Left ventricle myocardium superior (tissue), 1 donor: ENCODE measurements around the gene MED13L. TPM values are rescaled to one million over a fixed set of nuclear protein-coding genes. Genes with fewer than 3 reads are reported as not detected.

Source experiments
- ATAC-seq: fragments of 200-7000 bp; cut with Tn5 transposase; one replicate; pipeline ENCODE4 v1.9.1; 2020; ENCODE audit warnings: mild to moderate bottlenecking, moderate library complexity
- DNase-seq: peaks from one replicate; pipeline ENCODE4 v3.0.0-alpha.2; 2020
- intact Hi-C: fragments of 100-400 bp; cut with micrococcal nuclease; formaldehyde crosslinking; loops from one replicate; pipeline ENCODE4 v1.11.0; 2022
- total RNA-seq: library from RNA; stranded (reverse); fragmentation: NEBNext Ultra II Directional; extraction: Animal tissue kit (Norgen Biotek cat#: 25700); gene quantifications from one replicate; pipeline ENCODE4 v1.2.1, GENCODE V29; 2021
- donor health status: DM: no; HTN: yes; CAD: no; lungs with severe emphysema.

Gene MED13L
- total RNA-seq, 1 donor from 2014 or later, result 64.0 TPM

DNA sequence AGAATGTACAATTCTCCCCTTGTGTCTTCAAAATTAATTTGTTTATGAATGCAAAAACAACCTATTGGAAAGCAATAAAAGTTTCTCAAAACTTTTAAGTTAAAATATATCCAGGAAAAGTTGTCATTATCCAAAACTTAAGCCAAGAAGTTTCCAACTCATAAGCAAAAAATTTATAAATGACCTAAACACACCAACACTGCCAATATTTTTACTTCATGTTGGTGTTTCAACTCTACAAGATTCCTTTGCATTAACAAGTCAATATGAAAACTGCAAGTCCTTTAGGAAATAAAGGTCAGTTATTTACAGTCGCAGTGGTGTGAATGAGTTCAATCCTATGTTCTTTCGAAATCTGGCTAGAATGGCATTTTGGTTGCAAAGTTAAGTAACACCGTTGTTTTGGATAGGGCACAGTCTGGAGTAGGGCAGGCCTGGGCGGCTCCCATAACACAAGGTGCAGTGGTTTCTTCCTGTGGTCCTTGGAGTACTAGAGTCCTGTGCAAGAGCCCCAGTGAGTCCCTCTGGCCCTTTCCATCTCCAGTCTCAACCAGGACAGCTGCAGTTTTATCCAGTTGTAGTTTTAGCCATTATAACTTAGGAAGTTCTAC lies 151.4 kb downstream of the MED13L start:
- ATAC-seq (peak; percentile 15), DNase-seq (no peak)
- intact Hi-C loops, result no loop called here

DNA sequence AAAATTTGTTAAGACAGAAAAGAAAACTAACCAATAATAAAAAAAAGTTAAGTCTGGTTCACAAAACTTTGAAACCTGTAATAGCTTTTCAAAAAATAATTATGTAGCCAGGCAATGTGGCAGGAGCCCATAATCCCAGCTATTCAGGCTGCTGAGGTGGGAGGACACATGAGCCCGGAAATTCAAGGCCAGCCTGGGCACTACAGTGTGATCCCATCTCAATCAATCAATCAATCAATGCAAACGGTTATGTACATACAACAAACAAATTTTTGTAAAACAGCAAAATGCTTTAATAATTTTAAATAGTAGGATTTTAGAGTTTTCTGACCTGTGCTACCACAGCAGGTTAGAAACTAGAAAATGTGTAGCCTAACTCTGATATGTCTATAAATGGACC lies 152.4 kb downstream of the MED13L start:
- intact Hi-C loops, result no loop called here
- DNase-seq, result no peak
- ATAC-seq, result no peak

DNA sequence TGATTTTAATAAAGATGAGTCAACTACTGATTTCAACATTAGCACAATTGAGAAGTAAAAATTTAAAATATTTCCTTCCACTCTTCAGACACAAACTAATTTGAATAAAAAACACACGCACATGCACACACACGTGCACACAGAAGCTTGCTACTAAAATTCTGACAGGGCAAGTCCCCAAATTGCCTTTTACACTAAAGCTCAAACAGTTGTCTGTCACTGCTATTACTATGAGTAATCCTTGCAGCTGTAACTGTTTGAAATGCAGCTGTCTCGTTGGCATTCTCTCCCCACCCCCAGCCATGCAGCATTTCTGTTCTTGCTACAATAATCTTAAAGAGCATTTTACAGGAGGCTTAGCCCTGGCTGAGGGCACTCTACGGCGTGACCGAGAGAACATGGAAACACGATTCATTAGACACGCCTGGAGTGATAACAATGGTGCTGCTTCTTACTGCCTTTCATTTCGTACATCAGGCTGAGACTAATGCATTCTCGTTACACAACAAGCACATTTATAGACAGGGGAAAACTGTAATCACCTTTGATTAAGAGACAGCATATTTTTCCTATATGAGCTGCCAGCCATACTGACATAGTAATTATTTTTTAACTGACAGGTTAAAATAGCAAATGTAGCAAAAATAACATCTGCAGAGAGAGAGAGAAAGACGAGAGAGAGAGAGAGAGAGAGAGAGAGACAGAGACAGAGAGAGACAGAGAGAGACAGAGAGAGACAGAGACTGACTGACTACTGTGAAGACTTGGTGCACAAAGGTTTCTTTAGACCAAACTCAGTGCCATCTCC lies 153.8 kb downstream of the MED13L start:
- DNase-seq, result peak; percentile 35
- peak; percentile 87 for ATAC-seq
- intact Hi-C loops, result no loop called here

DNA sequence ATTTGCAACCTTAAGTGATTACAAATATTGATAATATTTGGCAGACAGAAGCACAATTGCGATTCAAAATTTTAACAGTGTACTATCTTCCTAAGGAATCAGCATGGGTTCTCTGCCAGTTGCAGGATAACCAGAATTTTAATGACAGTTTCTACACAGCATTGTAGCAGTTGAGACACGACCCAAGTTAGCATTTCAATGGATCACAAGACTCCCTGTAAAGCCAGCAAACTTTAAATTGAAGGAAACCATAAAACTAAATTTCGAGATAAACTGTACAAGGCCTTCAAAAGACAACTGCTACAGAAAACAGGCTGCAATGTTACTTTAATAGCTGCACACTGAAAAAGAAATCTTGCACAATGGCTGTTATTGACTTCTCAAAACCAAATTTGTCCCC lies 154.9 kb downstream of the MED13L start:
- DNase-seq, result no peak
- intact Hi-C loops, result no loop called here
- no peak for ATAC-seq

DNA sequence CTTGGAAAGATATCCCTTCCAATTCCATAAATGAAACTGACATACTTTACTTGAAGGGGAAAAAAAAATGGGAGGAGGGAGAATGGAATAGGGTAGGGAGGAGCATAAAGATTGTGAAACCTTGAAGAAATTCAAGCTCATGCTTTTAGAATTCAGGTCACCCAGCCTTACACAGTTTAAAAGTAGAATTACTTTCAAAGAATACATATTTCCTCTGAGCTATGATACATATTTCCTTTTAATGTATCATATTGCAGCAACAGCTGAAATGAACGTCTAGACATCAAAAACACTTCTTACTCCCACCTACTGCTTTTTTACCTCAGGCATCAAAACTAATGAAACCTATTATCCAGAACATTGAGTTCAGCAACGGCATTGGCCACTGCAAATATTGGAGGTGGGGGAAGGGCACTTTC lies 156.0 kb downstream of the MED13L start:
- peak; percentile 31 for ATAC-seq
- intact Hi-C loops, result no loop called here
- no peak for DNase-seq

DNA sequence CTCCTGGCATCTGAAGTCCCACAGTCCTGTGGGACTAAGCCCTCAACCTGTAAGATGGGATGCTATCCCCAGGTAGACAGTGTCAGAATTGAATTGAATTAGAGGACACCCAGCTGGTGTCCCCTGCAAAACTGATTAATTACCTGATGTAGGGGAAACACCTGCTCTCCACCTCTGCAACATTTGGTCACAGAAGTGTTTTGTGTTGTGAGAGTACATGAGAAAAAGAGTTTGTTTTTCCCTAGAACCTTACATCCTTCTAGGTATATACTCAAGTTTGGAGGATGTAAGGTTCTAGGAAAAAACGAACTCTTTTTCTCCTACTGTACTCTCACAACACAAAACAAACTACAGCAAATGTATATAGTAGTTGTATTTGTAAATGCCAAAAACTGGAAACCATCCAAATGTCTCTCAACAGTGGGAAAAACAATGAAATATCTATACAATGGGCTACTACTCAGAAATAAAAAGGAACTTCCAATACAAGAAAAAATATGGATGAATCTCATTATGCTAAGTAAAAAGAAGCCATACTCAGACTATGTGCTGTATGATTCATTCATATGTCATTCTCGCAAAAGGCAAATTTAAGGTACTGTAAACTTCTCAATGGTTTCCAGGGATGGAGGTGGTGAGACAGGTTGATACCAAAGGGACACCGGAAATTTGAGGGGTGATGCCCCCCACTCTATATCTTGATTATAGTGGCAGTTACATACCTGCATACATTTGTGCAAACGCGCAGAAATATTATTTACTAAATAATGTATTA lies 160.7 kb downstream of the MED13L start:
- DNase-seq (no peak), ATAC-seq (no peak)
- intact Hi-C loops, result no loop called here

DNA sequence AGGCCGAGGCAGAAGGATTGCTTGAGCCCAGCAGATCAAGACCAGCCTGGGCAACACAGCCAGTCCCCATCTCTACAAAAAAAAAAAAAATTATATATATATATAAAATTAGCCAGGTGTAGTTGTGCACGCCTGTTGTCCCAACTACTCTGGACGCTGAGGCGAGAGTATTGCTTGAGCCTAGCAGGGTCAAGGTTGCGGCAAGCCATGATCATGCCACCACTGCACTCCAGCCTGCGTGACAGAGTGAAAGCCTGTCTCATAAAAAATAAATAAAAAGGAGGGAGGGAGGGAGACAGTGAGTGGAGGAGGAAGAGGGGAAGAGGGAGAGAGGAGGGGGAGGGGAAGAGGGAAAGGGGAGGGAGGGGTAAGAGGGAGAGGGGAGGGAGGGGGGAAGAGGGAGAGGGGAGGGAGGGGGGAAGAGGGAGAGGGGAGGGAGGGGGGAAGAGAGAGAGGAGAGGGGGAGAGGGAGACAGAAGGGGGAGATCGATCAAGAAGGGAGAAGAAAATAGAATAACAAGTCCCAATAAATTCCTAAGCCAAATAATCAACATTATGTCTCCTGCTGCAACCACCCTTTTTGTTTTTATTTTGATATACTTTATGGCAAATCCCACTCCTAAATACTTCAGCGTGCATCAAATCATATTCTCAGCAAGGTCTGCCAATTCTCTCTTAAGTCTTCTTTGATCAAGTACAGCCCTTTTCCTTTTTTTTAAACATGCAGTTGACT lies 163.9 kb downstream of the MED13L start:
- DNase-seq (no peak), ATAC-seq (no peak)
- intact Hi-C loops, result no loop called here

- intact Hi-C loops, result no loop called here
- ATAC-seq (peak; percentile 35), DNase-seq (no peak)
Observed at GRCh38 chr12:116106870-116107269, 170.6 kb downstream of the MED13L start.

- no peak for ATAC-seq
- intact Hi-C loops, result no loop called here
- DNase-seq, result no peak
Observed at GRCh38 chr12:116104167-116104767, 173.2 kb downstream of the MED13L start.

DNA sequence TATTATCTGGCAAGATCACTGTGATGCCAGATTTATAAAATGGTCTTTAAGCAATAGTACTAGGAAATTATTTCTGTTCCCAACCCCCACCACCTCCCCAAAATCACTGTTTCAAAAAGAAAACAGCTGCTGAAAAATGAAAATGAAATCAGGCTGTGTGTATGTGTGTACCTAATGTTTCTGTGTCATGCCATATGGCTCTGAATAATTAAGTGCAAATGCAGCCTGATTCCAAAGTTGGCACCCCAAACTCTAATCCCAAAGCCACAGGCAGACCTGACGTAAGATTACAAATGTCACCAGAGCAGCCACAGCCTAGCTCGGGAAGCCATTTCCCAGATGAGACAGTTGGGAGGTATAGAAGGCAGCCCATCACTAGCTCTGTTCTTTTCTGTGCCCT lies 175.5 kb downstream of the MED13L start:
- intact Hi-C loops, result no loop called here
- ATAC-seq (no peak), DNase-seq (no peak)

DNA sequence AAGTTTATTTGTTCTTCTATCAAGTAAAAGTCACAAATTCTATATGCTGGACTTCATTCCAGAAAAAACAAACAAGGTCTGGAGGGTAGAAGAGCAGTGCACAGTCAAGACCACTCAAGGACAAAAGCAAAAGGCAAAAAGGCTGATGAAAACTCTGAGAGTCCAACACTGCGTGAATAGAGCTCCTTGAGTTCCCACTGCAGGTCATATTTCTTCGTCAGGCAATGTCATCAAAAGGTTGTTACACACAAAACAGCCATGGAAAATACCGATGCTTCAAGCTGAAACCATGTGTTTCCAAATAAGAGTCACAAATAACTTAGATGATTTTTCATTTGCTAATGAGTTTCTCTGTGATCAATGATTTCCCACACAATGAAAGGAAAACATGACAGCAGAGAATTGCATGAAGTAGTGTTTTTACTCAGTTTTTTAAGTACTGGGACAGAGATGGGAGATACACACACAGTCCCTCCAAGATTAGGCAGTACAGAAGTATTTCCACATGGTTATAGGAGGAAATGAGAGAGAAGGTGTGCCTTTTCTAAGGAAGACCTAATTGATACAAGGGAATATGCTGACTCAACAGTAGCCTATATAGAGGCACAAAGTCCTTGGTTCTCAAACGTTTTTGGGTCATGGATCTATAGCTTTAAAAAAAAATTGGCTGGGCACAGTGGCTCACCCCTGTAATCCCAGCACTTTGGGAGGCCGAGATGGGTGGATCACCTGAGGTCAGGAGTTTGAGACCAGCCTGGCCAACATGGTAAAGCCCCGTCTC lies 177.7 kb downstream of the MED13L start:
- intact Hi-C loops, result no loop called here
- ATAC-seq (peak; percentile 19), DNase-seq (no peak)

DNA sequence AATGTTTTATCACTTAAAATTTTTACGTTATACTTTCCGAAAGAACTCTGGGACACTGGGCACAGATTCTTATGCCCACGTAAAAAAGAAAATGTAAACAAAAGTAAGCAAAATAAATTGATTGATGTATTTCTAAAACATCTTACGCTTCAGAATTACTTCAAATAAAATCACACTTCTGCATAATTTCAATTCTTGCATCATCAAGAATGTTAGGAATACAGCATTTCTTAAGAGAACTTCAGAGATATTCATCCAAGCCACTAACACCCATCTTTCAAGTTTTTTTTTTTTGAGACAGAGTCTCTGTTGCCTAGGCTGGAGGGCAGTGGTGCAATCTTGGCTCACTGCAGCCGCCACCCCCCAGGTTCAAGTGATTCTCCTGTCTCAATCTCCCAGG lies 180.6 kb downstream of the MED13L start:
- DNase-seq, result no peak
- intact Hi-C loops, result no loop called here
- ATAC-seq, result no peak

DNA sequence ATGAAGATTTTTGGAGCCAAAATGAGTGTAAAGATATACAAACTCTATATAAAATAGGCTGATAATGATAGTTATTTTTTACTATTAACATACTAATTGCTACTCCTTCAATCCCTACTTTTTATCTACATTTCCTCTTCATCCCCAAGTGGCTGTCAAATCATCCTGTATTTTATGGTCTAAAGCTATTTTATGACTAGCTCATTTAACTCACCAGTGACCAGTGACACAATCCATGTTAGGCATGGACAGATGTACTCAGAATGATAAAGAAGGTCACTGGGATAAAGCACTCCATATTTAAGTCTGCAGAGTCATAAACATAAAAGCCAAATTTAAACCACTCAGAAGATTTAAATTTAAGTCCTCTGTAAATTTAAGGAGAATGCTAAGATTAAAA lies 183.0 kb downstream of the MED13L start:
- DNase-seq (no peak), ATAC-seq (no peak)
- intact Hi-C loops, result no loop called here

GRCh38 chr12:116093915-116094314 lies 183.6 kb downstream of the MED13L start:
- DNase-seq (no peak), ATAC-seq (no peak)
- intact Hi-C loops, result no loop called here

DNA sequence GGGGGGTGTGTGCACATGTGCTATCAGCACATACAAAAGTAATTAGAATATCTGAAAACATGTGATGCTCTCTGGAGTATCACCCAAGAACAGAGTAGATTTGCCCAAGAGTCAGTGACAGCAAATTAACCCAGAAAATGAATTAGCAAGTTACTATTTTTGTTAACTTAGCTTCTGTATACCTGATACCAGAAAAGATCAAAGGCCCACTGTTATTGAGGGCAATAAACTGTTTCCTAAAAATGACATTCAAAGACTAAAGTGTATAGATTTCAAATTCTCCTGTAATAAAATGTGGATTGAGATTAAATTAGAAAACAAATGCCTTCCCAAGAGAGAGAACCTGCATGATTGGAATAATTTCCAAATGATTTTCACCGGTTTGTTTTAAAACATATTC lies 184.7 kb downstream of the MED13L start:
- ATAC-seq (no peak), DNase-seq (no peak)
- intact Hi-C loops, result no loop called here

DNA sequence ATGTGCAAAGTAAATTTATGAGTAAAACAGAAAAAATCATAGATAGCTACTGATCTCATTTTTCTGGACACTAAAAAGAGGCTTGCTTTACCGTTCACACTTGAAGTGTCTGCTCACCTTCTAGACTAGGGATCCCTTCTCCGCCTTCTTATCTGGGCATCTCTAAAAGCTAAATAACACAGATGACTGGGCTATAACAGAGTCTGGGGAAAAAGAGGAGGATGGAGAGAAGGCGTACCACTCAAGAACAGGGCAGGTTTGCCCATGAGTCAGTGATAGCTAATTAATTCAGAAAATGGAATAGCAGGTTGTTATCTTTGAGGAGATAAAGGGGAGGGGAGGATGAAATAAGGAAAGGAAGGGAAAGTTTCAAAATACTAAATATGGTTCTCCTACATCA lies 185.3 kb downstream of the MED13L start:
- ATAC-seq (no peak), DNase-seq (no peak)
- intact Hi-C loops, result no loop called here

- intact Hi-C loops, result no loop called here
- ATAC-seq (no peak), DNase-seq (no peak)
Observed at GRCh38 chr12:116091579-116091978, 185.9 kb downstream of the MED13L start.

GRCh38 chr12:116090516-116090915 lies 187.0 kb downstream of the MED13L start:
- DNase-seq, result no peak
- ATAC-seq, result no peak
- intact Hi-C loops, result no loop called here

DNA sequence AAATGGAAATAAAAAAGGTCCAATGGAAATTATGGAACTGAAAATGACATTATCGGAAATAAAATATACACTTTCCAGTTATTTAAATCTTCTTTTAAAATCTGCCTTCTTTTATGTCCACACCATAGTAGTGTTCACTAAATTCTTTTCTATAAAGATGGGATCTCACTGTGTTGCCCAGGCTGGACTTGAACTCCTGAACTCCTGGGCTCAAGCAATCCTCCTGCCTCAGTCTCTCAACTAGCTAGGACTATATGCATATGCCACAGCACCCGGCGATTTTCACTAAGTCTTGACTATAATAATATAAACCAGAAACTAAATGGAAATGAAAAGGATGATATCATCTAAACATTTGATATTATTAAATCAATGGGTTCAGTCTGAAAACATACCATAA lies 188.4 kb downstream of the MED13L start:
- ATAC-seq (no peak), DNase-seq (no peak)
- intact Hi-C loops, result no loop called here
